IPS-18c (cell line): ENCODE measurements around the gene CFB.
"Not testable (repeated sequence)": the region's sequence is repeated elsewhere in the genome, so short reads cannot be mapped to it uniquely, and the experiment has no call there.

Experiments used
- H3K4me3 ChIP-seq: 2 replicates; pipeline ENCODE4 v1.7.0; 2013; ENCODE audit warnings: low read depth, mild to moderate bottlenecking, low read length, moderate library complexity; ENCODE audit not compliant: insufficient read depth
- H3K9me3 ChIP-seq: one replicate; pipeline ENCODE4 v1.6.1; 2013; ENCODE audit warnings: mild to moderate bottlenecking, low read length, moderate library complexity; ENCODE audit not compliant: control insufficient read depth, insufficient read depth

CFB gene

GRCh38 chr6:31978831-31979230 lies 32.9 kb downstream of the CFB start:
- Histone ChIP-seq H3K9me3 (no peaks in the 10 kb centered on the region), H3K4me3 (no peak overlapping the region)

- no peaks in the 10 kb centered on the region for H3K9me3 ChIP-seq
- no peak overlapping the region for H3K4me3 ChIP-seq
Observed at GRCh38 chr6:31979238-31979898, 33.5 kb downstream of the CFB start.

GRCh38 chr6:31980195-31980876 lies 34.4 kb downstream of the CFB start:
- H3K4me3 ChIP-seq, H3K9me3 ChIP-seq: not testable (repeated sequence)

- H3K9me3 ChIP-seq, H3K4me3 ChIP-seq: not testable (repeated sequence)
Observed at GRCh38 chr6:31980998-31981397, 35.1 kb downstream of the CFB start.

- H3K9me3 ChIP-seq, H3K4me3 ChIP-seq: not testable (repeated sequence)
Observed at GRCh38 chr6:31981744-31982143, 35.8 kb downstream of the CFB start, which contains the start of gene C4A. TSS of gene C4A (plus strand) at chr6:31982057. CDS start at chr6:31982108, 51 bp downstream.

- H3K9me3 ChIP-seq, H3K4me3 ChIP-seq: not testable (repeated sequence)
Observed at GRCh38 chr6:31989363-31989762, 43.5 kb downstream of the CFB start.

- not testable (repeated sequence) for H3K9me3 ChIP-seq, H3K4me3 ChIP-seq
Observed at GRCh38 chr6:31994421-31994820, 48.5 kb downstream of the CFB start.

- not testable (repeated sequence) for H3K9me3 ChIP-seq, H3K4me3 ChIP-seq
Observed at GRCh38 chr6:31996385-31996784, 50.5 kb downstream of the CFB start.
